Upper lobe of left lung (tissue), 4 donors: Measurements from ENCODE around the gene SERGEF.

Experiments used
- POLR2A ChIP-seq, 4 donors: fragments of 450-650 bp; IDR thresholded peaks; one replicate each; pipeline ENCODE4 v1.5.1; 2016 to 2017; ENCODE audit warnings: antibody characterized with exemption in 4 of 4, mild to moderate bottlenecking in 2 of 4
- TF ChIP-seq, protein P1 (sequence below), 6 experiments: fragments of 450-650 bp in 4 of 6; fragments of 200-600 bp in 2 of 6; sonication (generic) in 2 of 6; IDR thresholded peaks; one replicate each; pipeline ENCODE4 v1.5.1; 2016 to 2019; ENCODE audit warnings: antibody characterized with exemption in 6 of 6

DNA sequence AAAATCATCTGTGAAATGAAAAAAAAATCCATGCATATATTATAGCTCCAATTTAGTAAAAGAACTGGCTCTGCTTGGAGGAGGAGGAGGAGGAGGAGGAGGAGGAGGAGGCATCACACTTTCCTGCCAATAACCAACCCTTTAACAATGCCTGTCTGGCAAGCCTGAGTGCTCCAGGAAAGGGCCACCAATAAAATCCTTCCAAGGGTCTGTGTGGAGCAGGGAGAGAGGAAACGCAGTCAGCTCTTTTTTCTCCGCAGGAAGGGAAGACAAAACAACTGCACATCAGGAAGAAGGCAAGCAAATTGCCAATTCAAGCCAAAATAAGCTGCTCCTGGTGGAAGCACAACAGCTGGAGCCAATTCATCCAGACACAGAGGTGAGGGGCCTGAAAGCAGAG is 139.3 kb downstream of the SERGEF start:
- no peak for TF ChIP-seq POLR2A (IDR thresholded peaks at IDR 0.05)
- TF ChIP-seq, protein P1, sequence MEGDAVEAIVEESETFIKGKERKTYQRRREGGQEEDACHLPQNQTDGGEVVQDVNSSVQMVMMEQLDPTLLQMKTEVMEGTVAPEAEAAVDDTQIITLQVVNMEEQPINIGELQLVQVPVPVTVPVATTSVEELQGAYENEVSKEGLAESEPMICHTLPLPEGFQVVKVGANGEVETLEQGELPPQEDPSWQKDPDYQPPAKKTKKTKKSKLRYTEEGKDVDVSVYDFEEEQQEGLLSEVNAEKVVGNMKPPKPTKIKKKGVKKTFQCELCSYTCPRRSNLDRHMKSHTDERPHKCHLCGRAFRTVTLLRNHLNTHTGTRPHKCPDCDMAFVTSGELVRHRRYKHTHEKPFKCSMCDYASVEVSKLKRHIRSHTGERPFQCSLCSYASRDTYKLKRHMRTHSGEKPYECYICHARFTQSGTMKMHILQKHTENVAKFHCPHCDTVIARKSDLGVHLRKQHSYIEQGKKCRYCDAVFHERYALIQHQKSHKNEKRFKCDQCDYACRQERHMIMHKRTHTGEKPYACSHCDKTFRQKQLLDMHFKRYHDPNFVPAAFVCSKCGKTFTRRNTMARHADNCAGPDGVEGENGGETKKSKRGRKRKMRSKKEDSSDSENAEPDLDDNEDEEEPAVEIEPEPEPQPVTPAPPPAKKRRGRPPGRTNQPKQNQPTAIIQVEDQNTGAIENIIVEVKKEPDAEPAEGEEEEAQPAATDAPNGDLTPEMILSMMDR (IDR thresholded peaks at IDR 0.05), result no peak
